GM13977 (cell line): Measurements from ENCODE around the gene WFS1.

ENCODE experiments used
- DNase-seq: peaks from one replicate; pipeline ENCODE4 v3.0.0; 2012; ENCODE audit warnings: low spot score
- in situ Hi-C: fragments of 300-500 bp; cut with MboI; formaldehyde crosslinking; loops from one replicate; pipeline ENCODE4 v1.12.0; 2022; ENCODE audit warnings: low sequenced_read_pairs, low pct_unique_long_range_greater_than_20kb, mixed read lengths, inconsistent platforms; ENCODE audit not compliant: unreplicated experiment
- TF ChIP-seq, protein P1 (sequence below): IDR thresholded peaks from 2 replicates; pipeline ENCODE4 v1.5.1; 2012; ENCODE audit warnings: mild to moderate bottlenecking, control low read depth; ENCODE audit not compliant: insufficient read depth; ENCODE audit errors: extremely low read depth, missing control alignments

Gene WFS1

GRCh38 chr4:6336166-6336565 is 66.5 kb downstream of the WFS1 start:
- DNase-seq = no peak
- in situ Hi-C loops = no loop called here
- TF ChIP-seq, protein P1, sequence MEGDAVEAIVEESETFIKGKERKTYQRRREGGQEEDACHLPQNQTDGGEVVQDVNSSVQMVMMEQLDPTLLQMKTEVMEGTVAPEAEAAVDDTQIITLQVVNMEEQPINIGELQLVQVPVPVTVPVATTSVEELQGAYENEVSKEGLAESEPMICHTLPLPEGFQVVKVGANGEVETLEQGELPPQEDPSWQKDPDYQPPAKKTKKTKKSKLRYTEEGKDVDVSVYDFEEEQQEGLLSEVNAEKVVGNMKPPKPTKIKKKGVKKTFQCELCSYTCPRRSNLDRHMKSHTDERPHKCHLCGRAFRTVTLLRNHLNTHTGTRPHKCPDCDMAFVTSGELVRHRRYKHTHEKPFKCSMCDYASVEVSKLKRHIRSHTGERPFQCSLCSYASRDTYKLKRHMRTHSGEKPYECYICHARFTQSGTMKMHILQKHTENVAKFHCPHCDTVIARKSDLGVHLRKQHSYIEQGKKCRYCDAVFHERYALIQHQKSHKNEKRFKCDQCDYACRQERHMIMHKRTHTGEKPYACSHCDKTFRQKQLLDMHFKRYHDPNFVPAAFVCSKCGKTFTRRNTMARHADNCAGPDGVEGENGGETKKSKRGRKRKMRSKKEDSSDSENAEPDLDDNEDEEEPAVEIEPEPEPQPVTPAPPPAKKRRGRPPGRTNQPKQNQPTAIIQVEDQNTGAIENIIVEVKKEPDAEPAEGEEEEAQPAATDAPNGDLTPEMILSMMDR = no peak

DNA sequence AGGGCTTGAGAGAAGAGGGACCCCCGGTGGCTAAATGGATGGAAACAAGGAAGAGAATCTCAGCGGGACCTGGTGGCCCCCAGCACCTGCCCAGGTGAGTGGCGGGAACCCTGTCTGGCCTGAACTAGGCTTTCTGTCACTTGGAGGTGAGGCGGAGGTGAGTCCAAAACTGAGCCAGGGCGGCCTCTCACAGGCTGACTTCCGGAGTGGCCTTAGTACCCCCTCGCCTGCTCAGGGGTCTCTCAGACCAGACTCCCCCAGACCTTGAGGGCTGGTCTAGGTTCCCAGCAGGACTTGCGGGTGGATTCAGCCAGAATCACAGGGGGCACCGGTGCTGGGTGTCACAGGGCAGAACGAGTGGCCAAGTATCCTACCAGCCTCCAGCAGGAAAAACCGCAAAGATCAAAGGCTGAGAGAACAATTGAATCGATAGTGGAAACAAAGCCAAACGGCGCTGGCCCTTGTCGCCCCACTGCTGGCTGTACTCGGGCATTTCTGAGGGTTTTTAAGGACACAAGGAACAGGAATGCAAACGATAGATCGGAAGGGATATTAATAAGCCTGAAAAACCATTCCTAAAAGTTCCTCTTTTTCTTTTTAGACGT is 67.8 kb downstream of the WFS1 start:
- TF ChIP-seq, protein P1 = no peak
- no peak for DNase-seq
- in situ Hi-C loops = no loop called here

GRCh38 chr4:6338175-6338950 is 68.7 kb downstream of the WFS1 start:
- TF ChIP-seq, protein P1 = no peak
- DNase-seq = no peak
- in situ Hi-C loops = no loop called here

- TF ChIP-seq, protein P1 = no peak
Measured at GRCh38 chr4:6338951-6339817, 69.5 kb downstream of the WFS1 start.

GRCh38 chr4:6339818-6340445 is 70.3 kb downstream of the WFS1 start:
- in situ Hi-C loops = no loop called here
- TF ChIP-seq, protein P1 = no peak
- DNase-seq = no peak

More at GRCh38 chr4:6338951-6339817, 69.5 kb downstream of the WFS1 start:
- DNase-seq = no peak
- in situ Hi-C loops = no loop called here

GRCh38 chr4:6340446-6341015 is 70.9 kb downstream of the WFS1 start:
- in situ Hi-C loops = no loop called here
- DNase-seq = no peak

More at GRCh38 chr4:6340446-6341015, 70.9 kb downstream of the WFS1 start:
- TF ChIP-seq, protein P1 = no peak
